Spinal cord (tissue), 10 donors: Measurements from ENCODE around the gene HOXC9. TPM values are rescaled to one million over a fixed set of nuclear protein-coding genes. Genes with fewer than 3 reads are reported as not detected.

Experiments
- DNase-seq, 6 donors: peaks; one replicate each; pipeline versions ENCODE4 v3.0.0 to v3.0.0-alpha.2; 2013 to 2015; ENCODE audit warnings: low spot score in 6 of 6, low read depth in 4 of 6
- H3K27ac ChIP-seq: one replicate; pipeline ENCODE4 v1.5.1; 2013; ENCODE audit warnings: low read depth, low read length, control low read depth
- H3K27me3 ChIP-seq: one replicate; pipeline ENCODE4 v1.6.1; 2013; ENCODE audit warnings: low read length; ENCODE audit not compliant: control insufficient read depth, insufficient read depth
- H3K36me3 ChIP-seq: one replicate; pipeline ENCODE4 v1.6.1; 2013; ENCODE audit warnings: low read length; ENCODE audit not compliant: control insufficient read depth, insufficient read depth
- H3K4me1 ChIP-seq: one replicate; pipeline ENCODE4 v1.6.1; 2013; ENCODE audit warnings: low read length; ENCODE audit not compliant: control insufficient read depth, insufficient read depth
- H3K4me3 ChIP-seq: one replicate; pipeline ENCODE4 v1.5.1; 2013; ENCODE audit warnings: low read depth, low read length, control low read depth
- H3K9me3 ChIP-seq: one replicate; pipeline ENCODE4 v1.6.1; 2013; ENCODE audit warnings: low read length; ENCODE audit not compliant: control insufficient read depth, insufficient read depth
- WGBS: methylation state at CpG from one replicate; pipeline ENCODE4 v1.1.5; 2013; ENCODE audit warnings: missing lambda C conversion rate; ENCODE audit not compliant: insufficient coverage; 5-methylcytosine and 5-hydroxymethylcytosine counted together
- polyA plus RNA-seq, 2 donors: library from polyadenylated mRNA; unstranded; fragments of 120-200 nt; gene quantifications; one replicate each; pipeline ENCODE4 v1.2.1, GENCODE V29; 2013; ENCODE audit not compliant: insufficient read length in 2 of 2
- small RNA-seq: library from RNA; depleted of rRNA; stranded (forward); fragments of <200 nt; gene quantifications from one replicate; pipeline ENCODE3, GENCODE V24; 2014; ENCODE audit warnings: low replicate concordance
- total RNA-seq, 2 donors: library from RNA; depleted of rRNA in 1 of 2; stranded (reverse); fragments of 120-200 nt in 1 of 2; fragments of >200 nt in 1 of 2; gene quantifications; one replicate each; pipeline versions ENCODE4 v1.2.3 to v1.2.4, GENCODE V29; 2013 to 2014
- donor health status: healthy.

The HOXC9 gene
- total and polyA plus RNA-seq, 4 donors: 1.6 to 17.9 (median 11.3) TPM

DNA sequence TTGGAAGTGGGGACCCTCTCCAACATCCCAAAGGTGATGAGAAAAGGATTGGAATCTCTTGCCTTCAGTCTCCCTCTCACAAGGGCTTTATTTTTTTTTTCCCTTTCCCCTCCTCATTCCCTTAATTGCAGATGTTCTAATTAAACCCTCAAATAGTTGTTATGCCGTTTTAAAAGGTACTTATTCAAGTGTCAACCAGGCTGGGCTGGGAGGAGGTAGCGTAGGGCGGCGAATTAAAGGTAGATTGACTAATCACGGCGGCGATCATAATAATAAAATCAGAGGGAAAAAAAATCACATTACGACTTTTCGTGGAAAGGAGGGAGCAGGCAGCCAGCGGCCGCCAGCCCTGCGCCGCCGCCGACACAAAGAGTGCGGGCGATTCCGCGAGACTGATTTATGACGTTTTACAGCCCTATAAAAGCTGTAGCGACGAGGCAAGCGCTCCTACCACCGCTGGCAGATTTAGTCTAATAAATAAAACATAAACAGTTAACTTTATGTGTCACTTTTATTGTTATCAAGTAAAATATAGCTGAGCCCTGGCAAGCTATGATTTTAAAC lies 52.0 kb downstream of the HOXC9 start:
- H3K27me3 ChIP-seq: peaks cover 2% of the 10 kb centered on the region
- DNase-seq: peak in 2 of 6 donors; percentile 59 to 93
- peak overlapping the region; percentile 96 for H3K27ac ChIP-seq
- no peaks in the 10 kb centered on the region for H3K9me3 ChIP-seq
- H3K4me3 ChIP-seq: no peak overlapping the region
- WGBS: 9% methylated on average over 14 of the region's 24 CpGs
- H3K36me3 ChIP-seq: peaks cover 15% of the 10 kb centered on the region
- H3K4me1 ChIP-seq: peaks cover 57% of the 10 kb centered on the region

DNA sequence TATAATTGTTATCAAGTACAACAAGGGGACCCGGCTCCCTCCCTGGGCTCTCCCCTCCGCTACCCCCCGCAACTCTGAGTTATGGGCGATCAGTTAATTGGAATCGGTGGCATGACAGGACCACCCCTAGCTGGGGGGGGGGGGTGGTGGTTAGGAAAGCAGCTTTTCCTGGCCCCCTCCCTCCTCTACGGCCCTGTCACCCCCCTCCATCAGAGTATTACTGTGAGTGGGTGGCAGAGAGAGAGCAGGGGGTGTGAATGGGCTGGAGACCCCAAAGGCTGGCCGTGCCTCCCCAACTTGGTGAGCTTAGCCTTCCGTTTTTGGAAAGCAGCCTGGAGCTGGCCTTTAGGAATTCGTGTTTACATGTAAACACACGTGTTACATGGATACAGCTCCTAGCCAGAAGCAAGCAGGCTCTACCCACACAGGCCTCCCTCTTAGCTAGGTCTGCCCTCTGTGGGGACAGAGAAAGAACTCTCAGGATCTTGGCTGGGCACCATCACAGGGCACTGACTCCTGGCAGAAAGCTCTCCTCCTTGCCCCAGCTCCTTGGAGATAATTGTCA lies 52.6 kb downstream of the HOXC9 start:
- peaks cover 2% of the 10 kb centered on the region for H3K27me3 ChIP-seq
- peak in 3 of 6 donors; percentile 68 to 84 (median 83) for DNase-seq
- no peaks in the 10 kb centered on the region for H3K9me3 ChIP-seq
- 11% methylated on average over 4 of the region's 10 CpGs for WGBS
- H3K27ac ChIP-seq: peak overlapping the region; percentile 96
- H3K4me1 ChIP-seq: peaks cover 51% of the 10 kb centered on the region
- H3K36me3 ChIP-seq: peaks cover 11% of the 10 kb centered on the region
- peak overlapping the region; percentile 68 for H3K4me3 ChIP-seq

Small RNA genes within 50 kb of the gene (small RNA-seq; reads per million reads assigned to genes)
- gene AC012531.3: not detected
- not detected for gene AC012531.4
- 0.06 reads per million for gene HOXC5
- gene MIR196A2: 154 reads per million, percentile 98 among the genes with 10 or more reads in this experiment
- gene MIR615: 31.0 reads per million, percentile 97 among the genes with 10 or more reads in this experiment
- not detected for gene RF01905
- not detected for gene RF01906

Other genes starting within 250 kb of the HOXC9 start
- under 1 TPM in 1 of 2 donors, not detected in 1; 0.79 TPM for gene CISTR, start 248.2 kb upstream of the HOXC9 start, total RNA-seq
- 1 to 10 TPM; 1.1 to 1.2 TPM for gene CISTR, start 248.2 kb upstream of the HOXC9 start, polyA plus RNA-seq
- gene HOXC13, start 61.3 kb upstream of the HOXC9 start, total RNA-seq: under 1 TPM in 1 of 2 donors, not detected in 1; 0.10 TPM
- not detected for gene HOXC13, start 61.3 kb upstream of the HOXC9 start, polyA plus RNA-seq
- gene HOXC12, start 45.3 kb upstream of the HOXC9 start, total RNA-seq: 1 to 10 TPM in 1 of 2 donors, not detected in 1; 2.3 TPM
- gene HOXC12, start 45.3 kb upstream of the HOXC9 start, polyA plus RNA-seq: not detected
- gene HOXC11, start 27.0 kb upstream of the HOXC9 start, total RNA-seq: 1 to 10 TPM in 1 of 2 donors, not detected in 1; 1.5 TPM
- gene HOXC11, start 27.0 kb upstream of the HOXC9 start, polyA plus RNA-seq: not detected
- gene HOTAIR, start 25.2 kb upstream of the HOXC9 start, total RNA-seq: under 1 TPM in 1 of 2 donors, not detected in 1; 0.59 TPM
- not detected for gene HOTAIR, start 25.2 kb upstream of the HOXC9 start, polyA plus RNA-seq
- gene HOXC10, start 15.0 kb upstream of the HOXC9 start, total RNA-seq: 1 to 10 TPM in 1 of 2 donors, not detected in 1; 9.2 TPM
- under 1 TPM in 1 of 2 donors, not detected in 1; 0.81 TPM for gene HOXC10, start 15.0 kb upstream of the HOXC9 start, polyA plus RNA-seq
- 1 to 10 TPM; 5.3 to 8.4 TPM for gene HOXC8, start 8.8 kb downstream of the HOXC9 start, total RNA-seq
- 100 to 1,000 TPM in 1 of 2 donors, 10 to 100 TPM in 1; 64.3 to 158 TPM for gene HOXC8, start 8.8 kb downstream of the HOXC9 start, polyA plus RNA-seq
- 10 to 100 TPM in 1 of 2 donors, 1 to 10 TPM in 1; 6.6 to 10.3 TPM for gene HOXC6, start 28.3 kb downstream of the HOXC9 start, total RNA-seq
- gene HOXC6, start 28.3 kb downstream of the HOXC9 start, polyA plus RNA-seq: 100 to 1,000 TPM; 111 to 114 TPM
- 1 to 10 TPM; 2.4 to 4.5 TPM for gene HOXC5, start 32.9 kb downstream of the HOXC9 start, total RNA-seq
- gene HOXC5, start 32.9 kb downstream of the HOXC9 start, polyA plus RNA-seq: 10 to 100 TPM; 11.8 to 16.3 TPM
- 10 to 100 TPM in 1 of 2 donors, 1 to 10 TPM in 1; 10.0 to 10.3 TPM for gene HOXC4, start 53.7 kb downstream of the HOXC9 start, total RNA-seq
- 100 to 1,000 TPM in 1 of 2 donors, 10 to 100 TPM in 1; 98.7 to 100 TPM for gene HOXC4, start 53.7 kb downstream of the HOXC9 start, polyA plus RNA-seq
- gene SMUG1, start 188.8 kb downstream of the HOXC9 start, total RNA-seq: 10 to 100 TPM; 28.7 to 32.0 TPM
- gene SMUG1, start 188.8 kb downstream of the HOXC9 start, polyA plus RNA-seq: 10 to 100 TPM; 35.9 to 42.4 TPM